Left lobe of liver (tissue), 2 donors: ENCODE measurements around the gene SECISBP2. TPM values are rescaled to one million over a fixed set of nuclear protein-coding genes. Genes with fewer than 3 reads are reported as not detected.

ENCODE experiments used
- ATAC-seq: fragments of 200-7000 bp; cut with Tn5 transposase; one replicate; pipeline ENCODE4 v1.9.1; 2020; ENCODE audit warnings: mild to moderate bottlenecking, moderate library complexity
- DNase-seq: peaks from one replicate; pipeline ENCODE4 v3.0.0-alpha.2; 2020; ENCODE audit warnings: low spot score
- total RNA-seq: library from RNA; stranded (reverse); gene quantifications from one replicate; pipeline ENCODE4 v1.2.1, GENCODE V29; 2021
- donor health status: DM: no; HTN: no; CAD: no; lungs with moderate emphysema.
- donor health status: DM: no; HTN: yes; CAD: no.

SECISBP2 gene
- total RNA-seq, 1 donor from 2014 or later = 19.1 TPM

DNA sequence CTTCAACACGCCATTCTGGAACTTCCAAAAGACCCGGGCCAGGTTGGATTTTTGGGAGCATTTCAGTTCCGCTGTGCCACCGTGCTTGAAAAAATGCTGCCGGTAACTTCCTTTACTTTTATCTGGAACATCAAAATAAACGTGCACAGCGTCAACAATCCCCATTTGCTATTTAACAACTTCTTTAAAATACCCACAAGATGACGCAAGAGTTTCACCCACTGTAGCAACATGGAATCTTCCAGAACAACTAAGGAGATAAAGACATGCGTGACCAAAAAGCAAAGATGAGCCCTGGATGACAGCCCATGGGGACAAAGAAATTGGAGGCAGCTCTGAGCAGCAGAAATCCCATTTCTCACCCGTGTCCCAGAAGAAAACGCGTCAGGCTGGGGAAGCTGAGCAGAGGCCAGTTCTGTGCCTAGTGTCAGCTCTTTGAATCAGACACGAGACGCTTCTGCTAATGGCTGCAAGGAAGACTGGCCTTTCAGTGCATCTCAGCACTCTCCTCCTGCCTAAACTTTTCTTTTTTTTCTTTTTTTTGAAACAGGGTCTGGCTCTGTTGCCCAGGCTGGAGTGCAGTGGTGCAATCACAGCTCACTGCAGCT is 61.3 kb downstream of the SECISBP2 start:
- ATAC-seq (no peak), DNase-seq (no peak)

DNA sequence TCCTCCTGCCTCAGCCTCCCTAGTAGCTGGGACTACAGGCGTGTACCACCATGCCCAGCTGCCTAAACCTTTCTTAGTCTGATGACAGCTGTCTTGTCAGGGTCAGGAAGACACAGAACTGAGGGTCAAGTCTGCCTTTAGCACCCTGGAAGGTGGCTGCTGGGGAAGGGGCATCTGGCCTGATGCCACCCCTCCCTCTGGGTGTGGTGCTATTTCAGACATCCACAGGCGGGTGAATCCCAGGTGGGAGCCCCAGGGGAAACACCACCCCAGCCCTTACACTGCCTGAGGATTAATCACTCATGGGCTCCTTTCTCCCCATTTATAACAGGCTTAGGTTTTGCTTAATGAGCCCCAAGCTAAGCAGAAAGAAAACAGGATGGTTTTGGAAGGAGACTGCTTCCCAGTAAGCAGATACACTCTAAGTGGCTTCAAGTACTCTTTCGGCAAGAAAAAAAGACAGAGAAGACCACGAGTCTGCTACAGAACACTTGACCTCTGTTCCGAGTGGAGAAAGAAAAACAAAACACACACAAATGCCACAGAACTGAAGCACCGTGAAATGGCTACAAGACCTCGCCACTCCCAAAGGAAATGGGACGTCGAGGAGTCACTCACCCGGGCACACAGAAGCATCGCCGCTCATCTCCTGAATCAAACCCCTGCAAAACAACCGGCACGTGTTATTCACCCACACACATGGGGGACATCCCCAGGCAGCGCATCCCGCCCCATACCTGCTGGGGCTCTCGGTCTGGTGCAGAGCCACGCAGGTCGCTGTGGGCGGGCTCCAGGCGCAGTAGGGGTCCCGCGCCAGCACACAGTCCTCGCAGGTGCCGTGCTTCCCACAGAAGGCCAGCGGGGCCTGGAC is 62.4 kb downstream of the SECISBP2 start:
- DNase-seq (no peak), ATAC-seq (no peak)

DNA sequence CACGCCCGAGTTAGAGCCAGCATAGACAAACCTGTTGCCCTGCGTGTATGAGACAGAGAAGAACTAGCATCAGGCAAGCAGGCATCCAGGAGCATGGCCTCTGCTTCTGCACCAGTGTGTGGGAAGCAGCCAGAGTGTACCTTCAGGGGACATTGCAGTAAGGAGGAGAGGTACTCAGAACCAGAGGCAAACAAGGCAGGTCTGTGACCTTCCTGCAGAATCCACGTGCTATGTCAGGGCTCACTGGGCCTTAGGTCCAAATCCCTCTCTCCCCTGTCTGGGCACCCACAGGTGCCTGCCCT is 63.0 kb downstream of the SECISBP2 start:
- ATAC-seq (no peak), DNase-seq (no peak)

DNA sequence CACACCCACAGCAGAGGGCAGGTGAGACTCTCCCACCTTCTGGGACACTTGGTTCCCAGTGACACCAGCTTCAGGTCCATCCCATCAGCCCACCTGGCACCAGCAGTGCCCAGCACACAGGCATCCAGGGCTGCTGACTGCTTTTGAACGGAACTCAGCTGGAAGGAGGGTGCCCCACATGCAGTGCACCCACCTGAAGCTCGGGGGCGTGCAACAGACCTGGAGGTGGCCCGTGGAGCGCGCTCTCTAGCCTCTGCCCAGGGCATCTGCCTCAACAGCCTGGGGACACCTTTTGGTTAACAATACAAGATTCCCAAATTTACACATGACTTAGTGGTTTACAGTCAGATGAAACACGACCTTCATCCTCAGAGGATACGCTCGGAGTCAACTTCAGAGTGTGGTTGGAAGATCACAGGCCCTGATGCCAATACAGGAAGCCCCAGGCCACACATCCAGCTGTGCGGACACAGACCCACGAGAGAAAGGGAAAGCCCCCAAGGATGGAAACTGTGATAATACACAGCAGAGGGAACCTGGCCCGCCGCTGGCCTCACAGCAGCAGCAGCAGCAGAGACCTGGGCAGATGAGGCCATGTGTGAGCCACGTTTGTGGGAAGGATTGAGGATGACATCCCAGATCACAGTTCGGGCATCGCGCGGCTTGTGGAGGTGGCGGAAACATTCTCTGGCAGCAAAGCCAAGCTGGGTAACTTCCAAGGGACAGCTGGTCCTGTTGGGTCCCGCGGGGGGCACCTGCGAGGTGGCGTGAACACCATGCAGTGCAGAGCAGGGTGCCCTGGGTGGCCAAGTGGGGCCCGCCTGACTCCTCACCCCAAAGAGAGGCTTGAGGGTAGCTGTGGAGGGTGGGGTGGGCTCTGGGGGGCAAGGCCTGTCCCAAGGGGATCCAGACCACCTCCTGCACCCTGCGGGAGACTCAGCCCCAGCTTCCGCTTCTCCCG is 64.0 kb downstream of the SECISBP2 start:
- DNase-seq (no peak), ATAC-seq (no peak)

DNA sequence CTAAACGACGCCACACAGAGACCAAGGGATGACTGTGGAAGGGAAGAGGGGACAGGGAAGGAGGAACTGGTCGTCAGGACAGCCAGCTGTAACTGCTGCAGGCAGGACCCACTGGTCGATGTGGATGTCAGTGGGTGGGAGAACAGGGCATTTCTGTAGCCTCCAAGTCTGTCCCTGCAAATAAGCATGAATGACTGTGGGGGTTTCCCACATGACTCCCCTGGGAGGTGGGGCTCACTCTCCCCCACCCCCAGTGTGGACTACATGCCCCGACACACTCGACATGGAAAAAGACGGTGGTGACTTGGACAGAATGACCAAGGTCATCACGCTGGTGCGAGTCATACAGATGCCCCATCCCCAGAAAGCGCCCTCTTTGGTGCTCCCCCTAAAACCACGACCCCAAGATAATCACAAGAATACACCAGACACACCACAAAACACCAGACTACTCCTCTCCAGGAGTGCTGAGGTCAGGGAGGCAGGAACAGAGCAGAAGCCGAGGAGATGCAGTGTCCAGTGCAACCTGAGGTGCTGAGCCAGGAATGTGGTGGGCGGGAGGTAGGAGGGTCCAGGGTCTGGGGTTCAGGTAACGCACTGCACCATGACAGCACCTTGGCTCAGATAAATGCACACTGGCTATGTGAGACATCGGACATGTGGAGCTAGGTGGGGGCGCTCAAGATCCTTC is 64.9 kb downstream of the SECISBP2 start:
- ATAC-seq (no peak), DNase-seq (no peak)

DNA sequence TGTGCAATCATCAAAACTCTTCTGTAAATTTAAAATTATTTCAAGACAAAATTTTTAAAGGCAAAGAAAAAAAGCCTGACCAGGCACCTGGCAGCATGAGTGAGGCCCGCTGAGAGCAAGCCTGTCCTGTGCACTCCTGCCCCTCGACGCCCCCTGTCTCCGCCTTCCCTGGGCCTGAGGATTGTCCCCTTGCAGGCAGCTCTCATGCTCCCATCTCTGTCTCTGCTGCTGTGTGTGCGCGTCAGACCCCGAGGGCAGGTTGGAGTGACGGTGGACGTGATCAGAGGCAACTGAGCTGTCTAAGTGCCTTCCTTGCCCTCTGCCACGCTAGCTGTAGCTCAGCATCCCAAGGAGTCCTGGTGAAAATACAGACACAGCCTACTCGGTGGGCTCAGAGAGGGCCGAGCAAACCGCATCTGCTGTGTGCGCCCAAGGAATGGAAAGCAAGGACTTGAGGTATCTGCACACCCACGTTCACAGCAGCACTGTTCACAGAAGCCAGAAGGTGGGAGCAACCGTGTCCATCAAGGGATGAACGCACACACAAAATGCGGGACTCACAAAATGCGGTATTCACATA is 65.5 kb downstream of the SECISBP2 start:
- ATAC-seq = no peak

DNA sequence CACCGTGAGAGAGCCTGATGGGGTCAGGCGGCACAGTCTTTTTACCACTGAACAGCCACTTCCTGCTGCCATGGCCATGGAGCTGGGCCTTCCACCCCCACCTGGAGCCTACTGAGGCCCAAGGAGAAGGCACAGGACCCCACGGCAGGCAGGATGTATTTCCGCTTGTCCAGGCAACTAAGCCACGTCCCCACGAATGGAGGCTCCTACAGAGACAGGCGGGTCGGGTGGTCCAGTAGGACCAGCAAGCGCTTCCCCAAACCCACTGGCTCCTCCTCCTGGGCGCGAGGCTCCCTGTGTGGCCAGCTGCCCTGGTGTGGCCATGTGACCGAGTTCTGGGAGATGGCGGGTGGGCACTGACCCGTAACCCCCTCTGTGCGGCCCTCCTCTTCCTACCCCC is 66.5 kb downstream of the SECISBP2 start:
- ATAC-seq (no peak), DNase-seq (no peak)

More for the DNA sequence above, 65.5 kb downstream of the SECISBP2 start:
- no peak for DNase-seq

DNA sequence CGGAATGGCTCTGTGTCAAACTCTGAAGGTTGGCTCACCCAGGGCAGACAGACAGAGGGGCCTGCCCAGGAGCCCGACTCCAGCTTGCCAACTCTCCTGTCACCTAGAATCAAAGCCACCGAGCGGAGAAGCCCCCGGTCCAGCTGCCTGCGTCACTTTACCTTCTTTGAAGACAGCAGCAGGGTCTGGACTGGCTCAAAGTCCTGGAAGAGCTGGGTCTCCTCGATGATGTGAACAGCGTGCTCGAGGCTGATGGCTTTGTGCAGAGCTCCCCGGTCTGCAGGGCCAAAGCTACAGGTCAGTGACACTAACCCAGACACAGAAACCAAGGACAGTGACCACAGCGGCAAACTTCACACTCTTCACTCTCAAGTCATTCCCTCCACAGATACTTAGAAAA is 67.9 kb downstream of the SECISBP2 start:
- peak; percentile 58 for ATAC-seq
- DNase-seq = peak; percentile 56

DNA sequence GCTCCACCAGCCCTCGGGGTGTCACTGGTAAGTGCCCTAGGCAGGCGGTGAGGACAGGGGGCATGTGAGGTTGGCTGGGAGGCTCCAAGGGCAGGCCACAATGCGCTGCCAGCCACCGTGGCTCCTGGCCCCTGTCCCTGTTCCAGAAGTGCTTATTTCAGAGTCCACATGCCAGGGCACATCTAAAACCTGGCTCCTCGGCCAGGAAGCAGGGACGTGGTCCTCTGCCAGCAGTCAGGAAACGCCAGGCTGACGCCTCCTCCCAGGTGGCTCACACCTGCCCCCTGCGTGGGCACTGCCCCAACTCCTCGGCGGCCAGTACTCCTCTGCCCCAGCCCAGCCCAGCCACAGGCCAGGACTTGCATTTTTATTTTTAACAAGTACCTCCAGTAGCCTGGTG is 68.5 kb downstream of the SECISBP2 start:
- ATAC-seq (peak; percentile 84), DNase-seq (peak; percentile 96)

DNA sequence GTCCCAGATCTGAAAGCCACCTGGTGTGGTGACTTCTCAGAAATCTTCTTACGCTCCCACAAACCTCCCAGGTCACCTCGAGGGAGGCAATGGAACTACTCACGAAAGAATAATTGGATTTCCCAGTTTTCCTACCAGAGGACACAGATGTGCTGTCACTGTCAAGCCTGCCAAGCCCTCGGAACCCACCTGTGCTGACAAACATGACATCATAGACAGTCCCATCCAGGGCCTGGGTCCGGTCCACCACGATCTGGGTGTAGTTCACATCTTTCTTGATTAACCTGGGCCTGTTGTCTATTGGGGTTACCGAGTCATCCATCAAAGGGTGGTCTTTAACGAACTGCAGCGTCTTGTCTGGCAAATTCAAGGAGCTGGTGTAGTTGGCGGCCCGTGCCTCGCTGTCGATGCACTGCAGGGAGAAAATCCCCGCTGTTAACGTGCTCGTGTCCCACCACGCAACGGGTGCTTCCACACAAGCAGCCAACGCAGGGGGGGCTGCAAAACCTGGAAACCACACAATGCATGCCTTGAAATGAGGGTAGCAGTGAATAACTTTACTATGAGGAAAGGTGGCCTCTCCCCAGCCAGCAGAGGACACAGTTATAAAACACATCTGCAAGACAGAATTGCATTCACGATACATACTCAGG is 69.0 kb downstream of the SECISBP2 start:
- DNase-seq (no peak), ATAC-seq (no peak)

DNA sequence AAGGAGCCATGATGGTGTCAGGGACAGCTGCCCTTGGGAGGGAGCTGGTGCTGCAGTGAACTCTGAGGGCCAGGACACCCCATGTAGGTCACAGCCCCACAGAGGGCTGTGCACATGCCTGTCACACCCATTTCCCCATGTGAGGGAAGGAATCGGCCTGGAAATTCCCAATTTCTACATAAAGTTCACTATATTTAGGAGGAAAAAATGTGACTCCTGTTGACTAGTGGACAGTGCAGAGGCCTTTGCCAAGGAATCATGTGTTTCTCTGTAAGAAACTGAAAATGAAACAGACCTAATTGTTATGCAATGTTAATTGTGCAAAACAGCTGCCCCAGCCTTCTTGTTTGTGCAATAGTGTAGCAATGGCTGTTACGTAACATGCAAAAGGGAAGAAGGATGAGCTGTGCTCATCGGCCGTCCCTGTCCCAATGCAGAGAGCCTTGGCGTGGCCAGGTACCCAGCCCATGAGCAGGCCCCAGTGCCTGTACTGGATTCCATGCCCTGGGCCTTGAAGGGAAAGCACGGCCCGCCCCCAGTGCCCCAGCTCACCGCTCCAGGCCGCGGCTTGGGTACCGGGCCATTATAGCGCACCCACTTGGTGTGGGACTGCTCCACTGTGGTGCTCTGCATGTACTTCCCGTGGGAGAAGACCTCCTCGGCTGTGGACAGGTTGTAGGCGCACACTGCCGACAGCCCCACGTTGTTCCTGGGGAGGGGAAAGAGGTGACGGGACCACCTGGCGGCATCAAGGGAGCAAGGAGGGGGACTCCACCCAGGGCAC is 70.0 kb downstream of the SECISBP2 start:
- DNase-seq = peak; percentile 83

DNA sequence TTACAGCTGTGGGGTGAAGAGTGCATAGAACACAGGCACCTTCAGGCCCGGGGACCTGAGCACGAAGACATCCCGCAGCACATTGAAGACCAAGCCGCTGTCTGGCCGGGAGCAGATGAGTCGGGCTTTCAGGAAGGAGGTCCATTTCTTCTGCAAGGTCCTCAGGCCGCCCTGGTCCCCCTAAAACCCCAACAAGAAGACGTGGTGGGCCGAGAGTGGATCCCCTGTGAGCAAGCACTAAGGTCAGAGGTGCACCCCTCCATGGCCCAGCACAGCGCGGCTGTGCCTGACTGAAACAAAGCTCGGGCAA is 70.5 kb downstream of the SECISBP2 start:
- DNase-seq (no peak), ATAC-seq (no peak)

More for the DNA sequence above, 70.0 kb downstream of the SECISBP2 start:
- peak; percentile 62 for ATAC-seq

DNA sequence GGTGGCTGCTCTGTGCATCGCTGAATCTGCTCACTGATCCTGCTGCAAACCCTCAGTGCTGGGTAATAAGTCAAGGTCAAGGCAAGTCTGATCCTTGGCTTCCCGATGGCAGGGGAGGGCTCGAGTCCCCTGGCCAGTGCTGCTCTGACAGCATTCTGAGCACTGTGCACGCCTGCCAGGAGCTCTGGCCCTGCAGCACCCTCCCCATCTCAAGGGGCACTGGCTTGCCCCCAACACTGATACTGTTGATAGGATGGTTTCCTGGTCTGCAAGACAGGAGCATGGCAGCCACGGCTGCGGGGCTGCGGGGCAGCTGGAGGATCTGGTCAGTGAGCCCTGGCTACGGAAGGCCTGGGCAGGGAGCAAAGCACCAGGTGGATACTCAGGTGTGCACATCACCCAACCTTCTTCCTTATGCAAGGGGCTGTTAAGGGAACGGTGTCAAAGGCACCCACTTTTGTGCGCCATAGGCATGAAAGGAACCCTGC is 71.8 kb downstream of the SECISBP2 start:
- DNase-seq = no peak
- no peak for ATAC-seq

DNA sequence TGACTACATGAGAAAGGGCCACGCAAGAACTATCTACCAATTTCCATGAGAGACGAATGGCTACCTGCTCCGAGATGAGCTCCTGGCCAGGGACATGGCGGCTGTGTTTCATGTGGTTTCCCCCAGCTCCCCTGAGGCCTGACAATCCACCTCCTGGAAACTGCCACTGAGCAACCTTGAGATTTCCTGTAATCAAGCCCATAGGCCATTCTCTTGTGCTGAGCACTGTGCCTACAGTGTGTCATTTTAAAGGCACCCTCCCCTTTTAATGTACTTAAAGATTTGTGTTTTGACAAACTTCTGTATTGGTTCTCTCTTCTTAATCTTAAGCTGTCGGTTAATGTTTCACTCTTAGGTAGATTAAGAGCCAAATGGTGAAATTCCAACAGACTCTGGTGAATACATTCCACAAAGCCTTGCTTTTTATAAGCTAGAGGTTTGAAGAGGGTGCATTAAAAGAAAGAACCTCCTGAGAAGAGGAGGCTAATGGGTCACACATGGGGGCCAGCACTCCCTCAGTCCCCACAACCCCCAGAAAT is 72.3 kb downstream of the SECISBP2 start:
- peak; percentile 11 for ATAC-seq
- DNase-seq = no peak

DNA sequence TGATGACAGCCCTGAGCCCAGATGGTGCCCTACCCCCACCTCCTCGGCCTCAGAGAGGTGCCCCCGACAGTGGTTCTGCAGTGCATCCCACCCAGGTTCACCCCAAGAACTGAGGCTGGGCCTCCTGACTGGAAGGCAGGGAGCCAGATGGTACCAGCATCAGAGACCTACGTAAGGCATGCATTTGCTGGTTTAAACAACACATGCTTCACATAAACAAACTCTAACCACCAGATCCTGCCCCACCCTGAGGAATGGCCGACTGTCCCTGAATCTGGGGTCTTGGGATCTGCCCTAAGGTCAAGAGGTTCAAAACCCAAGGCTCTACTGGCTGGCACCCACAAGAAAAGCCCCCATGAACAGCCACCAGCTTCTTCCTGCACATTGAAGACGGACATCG is 73.3 kb downstream of the SECISBP2 start:
- no peak for ATAC-seq
- DNase-seq = no peak

DNA sequence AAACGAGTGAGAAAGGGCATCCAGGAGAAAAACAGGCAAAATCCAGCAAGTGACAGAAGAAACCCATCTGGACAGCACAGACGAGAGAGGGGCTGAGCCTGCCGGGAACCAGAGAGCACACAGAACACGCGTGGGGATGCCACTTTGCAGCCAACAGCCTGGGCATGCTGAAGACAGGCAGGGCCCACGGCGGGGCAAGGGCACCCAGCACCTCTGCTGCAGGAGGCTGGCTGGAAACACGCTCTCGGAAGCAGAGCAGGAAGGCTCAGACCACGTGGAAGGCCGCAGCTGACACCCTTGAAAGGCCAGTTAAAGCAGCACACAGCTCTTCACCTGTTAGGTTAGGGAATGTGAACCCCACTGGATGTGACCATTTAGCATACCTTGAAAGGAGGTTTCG is 76.1 kb downstream of the SECISBP2 start:
- DNase-seq (no peak), ATAC-seq (no peak)

DNA sequence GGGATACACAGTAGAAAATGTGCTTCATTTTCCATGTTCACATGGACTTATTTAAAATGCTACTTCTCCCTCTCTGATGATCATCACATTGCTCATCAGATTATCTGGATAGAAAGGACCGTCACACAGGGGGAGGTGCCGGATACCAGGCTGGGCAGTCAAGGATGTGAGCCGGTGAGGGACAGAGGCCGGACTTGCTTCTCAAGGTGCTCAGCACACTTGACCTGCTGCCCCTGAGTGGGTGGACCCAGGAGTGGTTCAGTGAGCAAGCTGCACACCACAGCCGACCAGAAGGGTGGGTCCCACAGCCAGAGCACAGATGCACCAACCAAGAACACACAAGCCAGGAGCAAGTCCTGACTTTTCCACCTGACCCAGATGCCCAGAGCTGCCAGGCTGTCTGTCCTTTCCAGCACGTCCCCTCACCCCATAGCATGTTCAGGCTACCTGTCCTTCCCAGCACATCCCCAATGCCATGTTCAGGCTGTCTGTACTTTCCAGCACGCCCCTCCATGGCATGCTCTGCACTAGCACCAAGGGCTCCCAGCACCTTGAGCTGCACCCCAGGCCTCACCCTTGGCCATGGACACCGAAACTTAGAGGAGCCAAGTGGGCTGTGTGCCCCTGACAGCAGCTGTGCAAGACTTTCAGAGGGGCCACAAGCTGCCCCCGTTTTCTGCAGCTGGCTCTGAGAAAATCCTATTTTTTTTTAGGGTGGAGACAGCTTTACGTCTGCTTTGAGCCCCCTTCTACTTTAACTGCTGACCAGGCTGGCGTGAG is 77.8 kb downstream of the SECISBP2 start:
- DNase-seq (no peak), ATAC-seq (no peak)

DNA sequence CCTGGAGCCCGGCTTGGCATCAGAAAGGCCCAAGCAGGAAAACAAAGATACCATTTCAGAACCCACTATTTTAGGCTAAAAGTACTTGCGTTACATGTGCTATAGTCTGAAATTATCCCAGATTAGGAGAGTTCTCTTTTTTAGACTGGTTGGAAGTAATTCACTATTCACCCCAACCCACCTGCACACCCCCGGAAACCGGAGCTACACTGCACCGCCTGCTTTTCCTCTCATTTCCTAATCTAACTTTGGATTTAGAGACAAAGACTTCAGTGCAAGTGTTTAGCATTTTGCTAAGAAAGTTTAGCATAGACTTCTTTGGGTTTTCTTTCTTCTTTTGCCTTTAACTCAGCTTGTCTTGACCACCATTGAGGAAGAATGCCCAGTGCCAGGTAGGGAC is 79.2 kb downstream of the SECISBP2 start:
- DNase-seq (no peak), ATAC-seq (no peak)
